GM23248 (cell line): ENCODE data around the gene PALM. TPM values are rescaled to one million over a fixed set of nuclear protein-coding genes. Genes with fewer than 3 reads are reported as not detected.
"Not testable (repeated sequence)": the region's sequence is repeated elsewhere in the genome, so short reads cannot be mapped to it uniquely, and the experiment has no call there.

Source experiments
- DNase-seq: peaks from one replicate; pipeline ENCODE4 v3.0.0-alpha.2; 2015
- H2AFZ ChIP-seq: fragments of 200-600 bp; sonication (generic); 2 replicates; pipeline ENCODE4 v1.6.1; 2016; ENCODE audit warnings: antibody characterized with exemption
- H3F3A ChIP-seq: fragments of 200-600 bp; sonication (generic); 2 replicates; pipeline ENCODE4 v1.6.1; 2016; ENCODE audit warnings: mild to moderate bottlenecking, antibody characterized with exemption, mixed run types; ENCODE audit not compliant: insufficient read depth
- H3K27ac ChIP-seq: fragments of 200-600 bp; sonication (generic); 2 replicates; pipeline ENCODE4 v1.5.1; 2016; ENCODE audit warnings: mild to moderate bottlenecking
- H3K27me3 ChIP-seq: fragments of 200-600 bp; sonication (generic); replicated peaks from 2 replicates; pipeline ENCODE4 v1.6.1; 2016; ENCODE audit warnings: mild to moderate bottlenecking; ENCODE audit not compliant: insufficient read depth
- H3K36me3 ChIP-seq: fragments of 200-600 bp; sonication (generic); 2 replicates; pipeline ENCODE4 v1.6.1; 2016; ENCODE audit warnings: low read depth, mild to moderate bottlenecking
- H3K4me1 ChIP-seq: fragments of 200-600 bp; sonication (generic); 2 replicates; pipeline ENCODE4 v1.6.1; 2016; ENCODE audit warnings: mild to moderate bottlenecking; ENCODE audit not compliant: insufficient read depth
- H3K4me2 ChIP-seq: fragments of 200-600 bp; sonication (generic); one replicate; pipeline ENCODE4 v1.6.1; 2016; ENCODE audit warnings: mild to moderate bottlenecking; ENCODE audit not compliant: unreplicated experiment
- H3K4me3 ChIP-seq: fragments of 200-600 bp; sonication (generic); 2 replicates; pipeline ENCODE4 v1.5.1; 2016; ENCODE audit warnings: mild to moderate bottlenecking
- H3K79me2 ChIP-seq: fragments of 200-600 bp; sonication (generic); 2 replicates; pipeline ENCODE4 v1.6.1; 2016; ENCODE audit warnings: mild to moderate bottlenecking; ENCODE audit not compliant: insufficient read depth
- H3K9ac ChIP-seq: fragments of 200-600 bp; sonication (generic); 2 replicates; pipeline ENCODE4 v1.6.1; 2016; ENCODE audit warnings: mild to moderate bottlenecking
- H3K9me2 ChIP-seq: fragments of 200-600 bp; sonication (generic); 2 replicates; pipeline ENCODE4 v1.6.1; 2016; ENCODE audit warnings: mixed run types, mild to moderate bottlenecking, moderate library complexity; ENCODE audit not compliant: insufficient read depth
- H3K9me3 ChIP-seq: fragments of 200-600 bp; sonication (generic); one replicate; pipeline ENCODE4 v1.6.1; 2017; ENCODE audit warnings: low read depth
- H4K20me1 ChIP-seq: fragments of 200-600 bp; sonication (generic); 2 replicates; pipeline ENCODE4 v1.6.0; 2016; ENCODE audit not compliant: insufficient read depth
- EZH2 ChIP-seq: fragments of 200-600 bp; sonication (generic); IDR thresholded peaks from 2 replicates; pipeline ENCODE4 v1.6.1; 2018; ENCODE audit warnings: antibody characterized with exemption, mild to moderate bottlenecking; ENCODE audit not compliant: insufficient read depth, poor library complexity, severe bottlenecking
- EZH2phosphoT487 ChIP-seq: fragments of 200-600 bp; sonication (generic); IDR thresholded peaks from 2 replicates; pipeline ENCODE4 v1.6.1; 2018; ENCODE audit warnings: antibody characterized with exemption, moderate library complexity, mild to moderate bottlenecking, low read depth; ENCODE audit not compliant: insufficient read depth
- WGBS, 2 experiments: methylation state at CpG; one replicate each; pipeline ENCODE4 v1.1.6; 2015 to 2017; ENCODE audit warnings: low lambda C conversion rate in 2 of 2, low coverage in 1 of 2; ENCODE audit errors: missing lambda C conversion rate in 2 of 2; 5-methylcytosine and 5-hydroxymethylcytosine counted together
- in situ Hi-C: fragments of 300-500 bp; cut with MboI; formaldehyde crosslinking; loops from 2 replicates; pipeline ENCODE4 v1.15.0; 2020
- polyA plus RNA-seq: library from polyadenylated mRNA; unstranded; fragments of >200 nt; fragmentation: Nextera tagmentation; extraction: Ambion mirVana; gene quantifications from 2 replicates; pipeline ENCODE4 v1.2.1, GENCODE V29; 2016
- total RNA-seq: library from RNA; depleted of rRNA; stranded (reverse); fragments of >200 nt; shearing (Covaris generic); gene quantifications from 2 replicates; pipeline ENCODE4 v1.2.3, GENCODE V29; 2014

PALM gene
- total and polyA plus RNA-seq, 2 experiments from 2014 or later, result 0.36 to 2.7 TPM

- H3K4me1 ChIP-seq, result peaks cover 25% of the 10 kb centered on the region
- peak overlapping the region; percentile 43; the same call in 1 of the 2 replicates for H2AFZ ChIP-seq
- H3F3A ChIP-seq, result peaks cover 10% of the 10 kb centered on the region; the same call in 1 of the 2 replicates
- peak overlapping the region; percentile 96 for H3K9ac ChIP-seq
- peak overlapping the region; percentile 91 for H3K27ac ChIP-seq
- WGBS, 2 experiments, result 1% methylated on average over 31 to 54 of the region's 81 CpGs
- H3K79me2 ChIP-seq, result peaks cover 54% of the 10 kb centered on the region
- no peaks in the 10 kb centered on the region for H3K9me2 ChIP-seq
- no peaks in the 10 kb centered on the region for H4K20me1 ChIP-seq
- H3K27me3 ChIP-seq, result no peaks in the 10 kb centered on the region
- TF ChIP-seq EZH2phosphoT487 (no peak), EZH2 (no peak)
- H3K9me3 ChIP-seq, result no peaks in the 10 kb centered on the region
- DNase-seq, result peak; percentile 76
- in situ Hi-C loops, result no loop called here
- peak overlapping the region; percentile 99 for H3K4me2 ChIP-seq
- H3K4me3 ChIP-seq, result peak overlapping the region; percentile 90
- H3K36me3 ChIP-seq, result no peaks in the 10 kb centered on the region
These were observed 46.4 kb upstream of the PALM start for GRCh38 chr19:662207-662961.

GRCh38 chr19:662962-663681 is 45.6 kb upstream of the PALM start, which contains the start of gene RNF126:
RNF126 (minus strand) TSS chr19:663214; CDS start chr19:663121, 93 bp downstream.
- peak within 1 kb of the TSS; percentile 82 for H2AFZ ChIP-seq
- H3K36me3 ChIP-seq, result no peaks in the 10 kb centered on the region
- peak within 1 kb of the TSS; percentile 90 for H3K4me3 ChIP-seq
- TF ChIP-seq EZH2 (no peak), EZH2phosphoT487 (no peak)
- peak within 1 kb of the TSS; percentile 91 for H3K27ac ChIP-seq
- peak within 1 kb of the TSS; percentile 99 for H3K4me2 ChIP-seq
- peak within 1 kb of the TSS; percentile 96 for H3K9ac ChIP-seq
- in situ Hi-C loops, result no loop called here
- peak; percentile 97 for DNase-seq
- 1% methylated on average over 56 to 78 of the region's 97 CpGs for WGBS, 2 experiments
- H3F3A ChIP-seq, result peaks cover 10% of the 10 kb centered on the region; the same call in 1 of the 2 replicates
- H4K20me1 ChIP-seq, result no peaks in the 10 kb centered on the region
- no peaks in the 10 kb centered on the region for H3K27me3 ChIP-seq
- H3K4me1 ChIP-seq, result peaks cover 25% of the 10 kb centered on the region
- peaks cover 46% of the 10 kb centered on the region for H3K79me2 ChIP-seq
- no peaks in the 10 kb centered on the region for H3K9me2 ChIP-seq
- no peaks in the 10 kb centered on the region for H3K9me3 ChIP-seq

GRCh38 chr19:663682-664117 is 45.0 kb upstream of the PALM start:
- peaks cover 10% of the 10 kb centered on the region; the same call in 1 of the 2 replicates for H3F3A ChIP-seq
- peaks cover 40% of the 10 kb centered on the region for H3K79me2 ChIP-seq
- no peaks in the 10 kb centered on the region for H4K20me1 ChIP-seq
- H3K9ac ChIP-seq, result peak overlapping the region; percentile 76
- H3K4me2 ChIP-seq, result peak overlapping the region; percentile 63
- H3K9me2 ChIP-seq, result no peaks in the 10 kb centered on the region
- H3K27ac ChIP-seq, result peak overlapping the region; percentile 67
- DNase-seq, result no peak
- TF ChIP-seq EZH2 (no peak), EZH2phosphoT487 (no peak)
- H3K27me3 ChIP-seq, result no peaks in the 10 kb centered on the region
- in situ Hi-C loops, result no loop called here
- no peaks in the 10 kb centered on the region for H3K9me3 ChIP-seq
- no peaks in the 10 kb centered on the region for H3K36me3 ChIP-seq
- WGBS, 2 experiments, result 29 to 42% methylated on average over 12 to 18 of the region's 18 CpGs
- peaks cover 20% of the 10 kb centered on the region for H3K4me1 ChIP-seq
- H2AFZ ChIP-seq, result peak overlapping the region; percentile 82
- peak overlapping the region; percentile 66 for H3K4me3 ChIP-seq

GRCh38 chr19:664913-665443 is 43.8 kb upstream of the PALM start:
- H4K20me1 ChIP-seq, result no peaks in the 10 kb centered on the region
- peak overlapping the region; percentile 43 for H3K4me2 ChIP-seq
- H3K79me2 ChIP-seq, result peaks cover 29% of the 10 kb centered on the region
- no peaks in the 10 kb centered on the region for H3K9me2 ChIP-seq
- H3K9ac ChIP-seq, result no peak overlapping the region
- WGBS, 2 experiments, result 1 to 3% methylated on average over 24 of the region's 24 CpGs
- H3K4me1 ChIP-seq, result peaks cover 13% of the 10 kb centered on the region
- TF ChIP-seq EZH2phosphoT487 (no peak), EZH2 (no peak)
- peak; percentile 79 for DNase-seq
- H3K9me3 ChIP-seq, result no peaks in the 10 kb centered on the region
- peak overlapping the region; percentile 55 for H3K4me3 ChIP-seq
- in situ Hi-C loops, result no loop called here
- H3K27me3 ChIP-seq, result no peaks in the 10 kb centered on the region
- H2AFZ ChIP-seq, result peak overlapping the region; percentile 66
- H3K27ac ChIP-seq, result no peak overlapping the region
- no peaks in the 10 kb centered on the region for H3K36me3 ChIP-seq
- peaks cover 6% of the 10 kb centered on the region; the same call in 1 of the 2 replicates for H3F3A ChIP-seq

GRCh38 chr19:666985-667573 is 41.7 kb upstream of the PALM start:
- H3K4me2 ChIP-seq, H3K9me3 ChIP-seq, H3K4me1 ChIP-seq, H3F3A ChIP-seq, H3K9ac ChIP-seq, in situ Hi-C loops, H3K27me3 ChIP-seq, H4K20me1 ChIP-seq, H3K27ac ChIP-seq, DNase-seq, H3K79me2 ChIP-seq, H3K9me2 ChIP-seq, H3K36me3 ChIP-seq, H3K4me3 ChIP-seq, H2AFZ ChIP-seq: not testable (repeated sequence)
- 78 to 79% methylated on average over 20 to 29 of the region's 38 CpGs for WGBS, 2 experiments

- H3K79me2 ChIP-seq, DNase-seq: not testable (repeated sequence)
These were observed 39.9 kb upstream of the PALM start for GRCh38 chr19:668675-669434.

More at GRCh38 chr19:668675-669434, 39.9 kb upstream of the PALM start:
- H3K4me1 ChIP-seq, H3K9me2 ChIP-seq, H3K4me3 ChIP-seq, H3F3A ChIP-seq, H4K20me1 ChIP-seq, H3K9me3 ChIP-seq, H3K27me3 ChIP-seq, H3K4me2 ChIP-seq, H3K36me3 ChIP-seq, H2AFZ ChIP-seq, H3K27ac ChIP-seq, in situ Hi-C loops, H3K9ac ChIP-seq: not testable (repeated sequence)
- WGBS, 2 experiments, result 74% methylated on average over 12 of the region's 12 CpGs
